HepG2 (cell line): Measurements from ENCODE around the gene SLC22A7. TPM values are rescaled to one million over a fixed set of nuclear protein-coding genes. Genes with fewer than 3 reads are reported as not detected.
A peak's percentile ranks its signal among the peaks of the same experiment; 100 is the strongest.

Experiments
- ARNT2 ChIP-seq: sonication (generic); formaldehyde crosslinking; IDR thresholded peaks from 2 replicates; pipeline ENCODE4 v1.8.0; 2022; ENCODE audit warnings: mild to moderate bottlenecking, low read depth, missing genetic modification reagents, moderate library complexity
- CCDC6 ChIP-seq: sonication (generic); formaldehyde crosslinking; IDR thresholded peaks from 2 replicates; pipeline ENCODE4 v1.8.1; 2022; ENCODE audit warnings: mild to moderate bottlenecking, missing genetic modification reagents, moderate library complexity
- KDM3A ChIP-seq: IDR thresholded peaks from 2 replicates; pipeline ENCODE4 v1.6.1; 2018; ENCODE audit warnings: low read depth, missing compliant biosample characterization
- MIER3 ChIP-seq: IDR thresholded peaks from 2 replicates; pipeline ENCODE4 v1.6.1; 2016; ENCODE audit warnings: missing compliant biosample characterization, borderline replicate concordance
- MLLT10 ChIP-seq: sonication (generic); formaldehyde crosslinking; IDR thresholded peaks from 2 replicates; pipeline ENCODE4 v1.4.0; 2020; ENCODE audit warnings: missing genetic modification reagents
- PAX8 ChIP-seq: sonication (generic); formaldehyde crosslinking; IDR thresholded peaks from 2 replicates; pipeline ENCODE4 v1.8.0; 2022; ENCODE audit warnings: mild to moderate bottlenecking, missing genetic modification reagents, borderline replicate concordance
- SIX4 ChIP-seq: sonication (generic); formaldehyde crosslinking; IDR thresholded peaks from 2 replicates; pipeline ENCODE4 v1.4.0; 2020; ENCODE audit warnings: missing genetic modification reagents
- SMAD3 ChIP-seq: sonication (generic); formaldehyde crosslinking; IDR thresholded peaks from 2 replicates; pipeline ENCODE4 v1.4.0; 2020; ENCODE audit warnings: missing genetic modification reagents
- SP1 ChIP-seq, 2 experiments: fragments of 450-650 bp in 1 of 2; sonication (generic) in 1 of 2; formaldehyde crosslinking in 1 of 2; IDR thresholded peaks; 2 replicates each; pipeline versions ENCODE4 v1.4.0 to v1.6.1; 2016 to 2020; ENCODE audit warnings: missing genetic modification reagents in 1 of 2
- ZNF124 ChIP-seq: sonication (generic); formaldehyde crosslinking; IDR thresholded peaks from 2 replicates; pipeline ENCODE4 v1.4.0; 2020; ENCODE audit warnings: missing genetic modification reagents
- ZNF556 ChIP-seq: sonication (generic); formaldehyde crosslinking; IDR thresholded peaks from 2 replicates; pipeline ENCODE4 v1.4.0; 2020; ENCODE audit warnings: mild to moderate bottlenecking, missing genetic modification reagents, borderline replicate concordance
- ZNF564 ChIP-seq: sonication (generic); formaldehyde crosslinking; IDR thresholded peaks from 2 replicates; pipeline ENCODE4 v1.8.1; 2023; ENCODE audit warnings: mild to moderate bottlenecking, missing genetic modification reagents
- ZNF570 ChIP-seq: sonication (generic); formaldehyde crosslinking; IDR thresholded peaks from 2 replicates; pipeline ENCODE4 v1.4.0; 2020; ENCODE audit warnings: mild to moderate bottlenecking, missing genetic modification reagents, borderline replicate concordance
- ZNF703 ChIP-seq: sonication (generic); formaldehyde crosslinking; IDR thresholded peaks from 2 replicates; pipeline ENCODE4 v1.5.1; 2020; ENCODE audit warnings: missing genetic modification reagents, mild to moderate bottlenecking, moderate library complexity, borderline replicate concordance
- ZNF746 ChIP-seq: sonication (generic); formaldehyde crosslinking; IDR thresholded peaks from 2 replicates; pipeline ENCODE4 v1.8.0; 2022; ENCODE audit warnings: mild to moderate bottlenecking, missing genetic modification reagents
- ZNF768 ChIP-seq: sonication (generic); formaldehyde crosslinking; IDR thresholded peaks from 2 replicates; pipeline ENCODE4 v1.4.0; 2020; ENCODE audit warnings: missing genetic modification reagents
- ZNF790 ChIP-seq: sonication (generic); formaldehyde crosslinking; IDR thresholded peaks from 2 replicates; pipeline ENCODE4 v1.8.0; 2022; ENCODE audit warnings: missing genetic modification reagents, mild to moderate bottlenecking, borderline replicate concordance
- polyA plus RNA-seq, 8 experiments: library from polyadenylated mRNA; depleted of rRNA in 3 of 8; stranded (reverse) in 7 of 8; unstranded in 1 of 8; fragments of >200 nt; fragmentation: Illumina TruSeq in 4 of 8; extraction: Trizol in 4 of 8; gene quantifications; 2 replicates each; pipeline versions ENCODE4 v1.2.1 to v1.2.3, GENCODE V29; 2011 to 2016; ENCODE audit warnings: low read depth in 4 of 8, missing spikeins in 1 of 8, mixed read lengths in 1 of 8; ENCODE audit not compliant: insufficient read depth in 1 of 8
- total RNA-seq, 5 experiments: library from RNA; depleted of rRNA; stranded (reverse); fragments of >200 nt; fragmentation: Illumina TruSeq; extraction: Trizol; gene quantifications; 2 replicates each; pipeline ENCODE4 v1.2.3, GENCODE V29; 2016; ENCODE audit warnings: low read depth in 1 of 5
- TF ChIP-seq, protein P1 (sequence below): IDR thresholded peaks from 2 replicates; pipeline ENCODE4 v1.6.1; 2016
- TF ChIP-seq, protein P2 (sequence below): sonication (generic); formaldehyde crosslinking; IDR thresholded peaks from 2 replicates; pipeline ENCODE4 v1.4.0; 2020; ENCODE audit warnings: missing genetic modification reagents, borderline replicate concordance
- TF ChIP-seq, protein P3 (sequence below): sonication (generic); formaldehyde crosslinking; IDR thresholded peaks from 2 replicates; pipeline ENCODE4 v1.4.0; 2020; ENCODE audit warnings: missing genetic modification reagents

Gene SLC22A7
- total and polyA plus RNA-seq, 2 of the 13 experiments (the other 11 are each of a cell fraction or from before 2014, with no cell fraction given), result 5.3 to 22.6 TPM

DNA sequence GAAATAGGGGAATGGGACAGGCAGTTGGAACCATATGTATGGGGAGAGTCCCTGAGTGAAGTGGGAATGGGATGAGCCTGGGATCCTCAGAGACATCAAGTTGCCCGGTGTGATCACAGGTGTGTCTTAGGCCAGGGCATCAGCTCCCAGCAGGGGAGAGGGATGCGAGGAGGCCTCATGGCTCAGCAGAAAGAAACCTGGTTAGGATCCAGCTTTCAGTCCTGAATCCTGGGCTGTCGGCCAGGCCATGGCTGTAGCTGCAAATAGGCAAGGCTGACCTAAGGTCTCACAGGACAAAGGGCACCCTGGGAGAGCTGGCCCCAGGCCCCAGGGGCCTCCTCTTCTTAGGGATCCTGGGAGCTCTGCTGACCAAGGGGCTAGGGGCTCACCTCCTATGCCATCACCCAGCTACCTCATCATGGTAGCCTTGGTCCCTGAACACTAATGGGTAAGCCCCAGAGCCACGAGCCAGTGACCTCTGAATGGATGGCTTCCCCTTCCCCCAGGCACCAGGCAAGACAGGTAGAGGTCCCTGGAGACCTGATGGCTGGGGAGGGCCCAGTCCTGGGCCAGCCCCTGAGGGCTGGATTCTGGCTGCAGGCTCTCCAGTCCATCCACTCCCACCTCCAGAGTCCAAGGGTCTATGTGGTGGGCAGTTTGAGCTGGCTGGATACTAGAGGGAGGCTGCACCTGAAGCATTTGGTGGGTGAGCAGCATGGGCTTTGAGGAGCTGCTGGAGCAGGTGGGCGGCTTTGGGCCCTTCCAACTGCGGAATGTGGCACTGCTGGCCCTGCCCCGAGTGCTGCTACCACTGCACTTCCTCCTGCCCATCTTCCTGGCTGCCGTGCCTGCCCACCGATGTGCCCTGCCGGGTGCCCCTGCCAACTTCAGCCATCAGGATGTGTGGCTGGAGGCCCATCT lies at the start of gene SLC22A7 (continued):
- TF ChIP-seq, protein P1, sequence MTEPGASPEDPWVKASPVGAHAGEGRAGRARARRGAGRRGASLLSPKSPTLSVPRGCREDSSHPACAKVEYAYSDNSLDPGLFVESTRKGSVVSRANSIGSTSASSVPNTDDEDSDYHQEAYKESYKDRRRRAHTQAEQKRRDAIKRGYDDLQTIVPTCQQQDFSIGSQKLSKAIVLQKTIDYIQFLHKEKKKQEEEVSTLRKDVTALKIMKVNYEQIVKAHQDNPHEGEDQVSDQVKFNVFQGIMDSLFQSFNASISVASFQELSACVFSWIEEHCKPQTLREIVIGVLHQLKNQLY (CRISPR knock-in tag), result no peak
- peak; percentile 87 for TF ChIP-seq ARNT2
- TF ChIP-seq KDM3A (CRISPR knock-in tag), result peak; percentile 83
- TF ChIP-seq SIX4 (CRISPR knock-in tag), result no peak
- peak; percentile 24; the same call in 1 of the 2 replicates for TF ChIP-seq ZNF768 (CRISPR knock-in tag)
- no peak for TF ChIP-seq MIER3
- no peak for TF ChIP-seq CCDC6
- no peak for TF ChIP-seq ZNF564 (CRISPR knock-in tag)
- no peak for TF ChIP-seq ZNF703 (CRISPR knock-in tag)
- TF ChIP-seq SMAD3 (CRISPR knock-in tag), result 0 out of 2 replicates have a peak, but pooled peaks have one; percentile 67
- TF ChIP-seq, protein P2, sequence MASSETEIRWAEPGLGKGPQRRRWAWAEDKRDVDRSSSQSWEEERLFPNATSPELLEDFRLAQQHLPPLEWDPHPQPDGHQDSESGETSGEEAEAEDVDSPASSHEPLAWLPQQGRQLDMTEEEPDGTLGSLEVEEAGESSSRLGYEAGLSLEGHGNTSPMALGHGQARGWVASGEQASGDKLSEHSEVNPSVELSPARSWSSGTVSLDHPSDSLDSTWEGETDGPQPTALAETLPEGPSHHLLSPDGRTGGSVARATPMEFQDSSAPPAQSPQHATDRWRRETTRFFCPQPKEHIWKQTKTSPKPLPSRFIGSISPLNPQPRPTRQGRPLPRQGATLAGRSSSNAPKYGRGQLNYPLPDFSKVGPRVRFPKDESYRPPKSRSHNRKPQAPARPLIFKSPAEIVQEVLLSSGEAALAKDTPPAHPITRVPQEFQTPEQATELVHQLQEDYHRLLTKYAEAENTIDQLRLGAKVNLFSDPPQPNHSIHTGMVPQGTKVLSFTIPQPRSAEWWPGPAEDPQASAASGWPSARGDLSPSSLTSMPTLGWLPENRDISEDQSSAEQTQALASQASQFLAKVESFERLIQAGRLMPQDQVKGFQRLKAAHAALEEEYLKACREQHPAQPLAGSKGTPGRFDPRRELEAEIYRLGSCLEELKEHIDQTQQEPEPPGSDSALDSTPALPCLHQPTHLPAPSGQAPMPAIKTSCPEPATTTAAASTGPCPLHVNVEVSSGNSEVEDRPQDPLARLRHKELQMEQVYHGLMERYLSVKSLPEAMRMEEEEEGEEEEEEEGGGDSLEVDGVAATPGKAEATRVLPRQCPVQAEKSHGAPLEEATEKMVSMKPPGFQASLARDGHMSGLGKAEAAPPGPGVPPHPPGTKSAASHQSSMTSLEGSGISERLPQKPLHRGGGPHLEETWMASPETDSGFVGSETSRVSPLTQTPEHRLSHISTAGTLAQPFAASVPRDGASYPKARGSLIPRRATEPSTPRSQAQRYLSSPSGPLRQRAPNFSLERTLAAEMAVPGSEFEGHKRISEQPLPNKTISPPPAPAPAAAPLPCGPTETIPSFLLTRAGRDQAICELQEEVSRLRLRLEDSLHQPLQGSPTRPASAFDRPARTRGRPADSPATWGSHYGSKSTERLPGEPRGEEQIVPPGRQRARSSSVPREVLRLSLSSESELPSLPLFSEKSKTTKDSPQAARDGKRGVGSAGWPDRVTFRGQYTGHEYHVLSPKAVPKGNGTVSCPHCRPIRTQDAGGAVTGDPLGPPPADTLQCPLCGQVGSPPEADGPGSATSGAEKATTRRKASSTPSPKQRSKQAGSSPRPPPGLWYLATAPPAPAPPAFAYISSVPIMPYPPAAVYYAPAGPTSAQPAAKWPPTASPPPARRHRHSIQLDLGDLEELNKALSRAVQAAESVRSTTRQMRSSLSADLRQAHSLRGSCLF (CRISPR knock-in tag), result no peak
- TF ChIP-seq, protein P3, sequence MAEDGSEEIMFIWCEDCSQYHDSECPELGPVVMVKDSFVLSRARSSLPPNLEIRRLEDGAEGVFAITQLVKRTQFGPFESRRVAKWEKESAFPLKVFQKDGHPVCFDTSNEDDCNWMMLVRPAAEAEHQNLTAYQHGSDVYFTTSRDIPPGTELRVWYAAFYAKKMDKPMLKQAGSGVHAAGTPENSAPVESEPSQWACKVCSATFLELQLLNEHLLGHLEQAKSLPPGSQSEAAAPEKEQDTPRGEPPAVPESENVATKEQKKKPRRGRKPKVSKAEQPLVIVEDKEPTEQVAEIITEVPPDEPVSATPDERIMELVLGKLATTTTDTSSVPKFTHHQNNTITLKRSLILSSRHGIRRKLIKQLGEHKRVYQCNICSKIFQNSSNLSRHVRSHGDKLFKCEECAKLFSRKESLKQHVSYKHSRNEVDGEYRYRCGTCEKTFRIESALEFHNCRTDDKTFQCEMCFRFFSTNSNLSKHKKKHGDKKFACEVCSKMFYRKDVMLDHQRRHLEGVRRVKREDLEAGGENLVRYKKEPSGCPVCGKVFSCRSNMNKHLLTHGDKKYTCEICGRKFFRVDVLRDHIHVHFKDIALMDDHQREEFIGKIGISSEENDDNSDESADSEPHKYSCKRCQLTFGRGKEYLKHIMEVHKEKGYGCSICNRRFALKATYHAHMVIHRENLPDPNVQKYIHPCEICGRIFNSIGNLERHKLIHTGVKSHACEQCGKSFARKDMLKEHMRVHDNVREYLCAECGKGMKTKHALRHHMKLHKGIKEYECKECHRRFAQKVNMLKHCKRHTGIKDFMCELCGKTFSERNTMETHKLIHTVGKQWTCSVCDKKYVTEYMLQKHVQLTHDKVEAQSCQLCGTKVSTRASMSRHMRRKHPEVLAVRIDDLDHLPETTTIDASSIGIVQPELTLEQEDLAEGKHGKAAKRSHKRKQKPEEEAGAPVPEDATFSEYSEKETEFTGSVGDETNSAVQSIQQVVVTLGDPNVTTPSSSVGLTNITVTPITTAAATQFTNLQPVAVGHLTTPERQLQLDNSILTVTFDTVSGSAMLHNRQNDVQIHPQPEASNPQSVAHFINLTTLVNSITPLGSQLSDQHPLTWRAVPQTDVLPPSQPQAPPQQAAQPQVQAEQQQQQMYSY (CRISPR knock-in tag), result peak; percentile 56; the same call in 1 of the 2 replicates
- no peak for TF ChIP-seq ZNF570 (CRISPR knock-in tag)
- no peak for TF ChIP-seq ZNF790 (CRISPR knock-in tag)
- 0 out of 2 replicates have a peak, but pooled peaks have one; percentile 71 for TF ChIP-seq PAX8 (CRISPR knock-in tag)
- peak; percentile 16; the same call in 1 of the 2 replicates for TF ChIP-seq ZNF124 (CRISPR knock-in tag)
- TF ChIP-seq ZNF746 (CRISPR knock-in tag), result no peak
- no peak for TF ChIP-seq SP1 (IDR thresholded peaks at IDR 0.05)
- TF ChIP-seq SP1 (CRISPR knock-in tag; IDR thresholded peaks at IDR 0.05), result no peak
- TF ChIP-seq ZNF556 (CRISPR knock-in tag), result peak; percentile 65; the same call in 1 of the 2 replicates
- TF ChIP-seq MLLT10 (CRISPR knock-in tag), result no peak
